Right atrium auricular region (tissue), 2 donors: ENCODE data around the gene P2RX7. TPM values are rescaled to one million over a fixed set of nuclear protein-coding genes. Genes with fewer than 3 reads are reported as not detected.
A peak's percentile ranks its signal among the peaks of the same experiment; 100 is the strongest.

Experiments used
- DNase-seq: peaks from one replicate; pipeline ENCODE4 v3.0.0-alpha.2; 2019; ENCODE audit warnings: low spot score
- H3K27ac ChIP-seq, 2 donors: fragments of 200-600 bp; sonication (generic); 1 replicate in 1 of 2; 2 replicates in 1 of 2; pipeline ENCODE4 v1.5.1; 2016 to 2019
- H3K27me3 ChIP-seq, 2 donors: fragments of 200-600 bp; sonication (generic); one replicate each; pipeline versions ENCODE4 v1.5.1 to v1.6.0; 2017 to 2019
- H3K36me3 ChIP-seq: fragments of 200-600 bp; sonication (generic); one replicate; pipeline ENCODE4 v1.5.1; 2016
- H3K4me1 ChIP-seq, 2 donors: fragments of 200-600 bp; sonication (generic); one replicate each; pipeline versions ENCODE4 v1.5.1 to v1.6.0; 2017 to 2019
- H3K4me3 ChIP-seq, 2 donors: fragments of 200-600 bp; sonication (generic); 1 replicate in 1 of 2; 2 replicates in 1 of 2; pipeline ENCODE4 v1.5.1; 2017 to 2019; ENCODE audit warnings: mild to moderate bottlenecking in 1 of 2, moderate library complexity in 1 of 2
- H3K9me3 ChIP-seq, 2 donors: fragments of 200-600 bp; sonication (generic); one replicate each; pipeline ENCODE4 v1.5.1; 2019
- total RNA-seq, 2 donors: library from RNA; depleted of rRNA; stranded (reverse); fragments of >200 nt; gene quantifications; one replicate each; pipeline ENCODE4 v1.1.0, GENCODE V29; 2016
- TF ChIP-seq, protein P1 (sequence below), 2 donors: fragments of 200-600 bp; sonication (generic); IDR thresholded peaks; one replicate each; pipeline ENCODE4 v1.5.1; 2019; ENCODE audit warnings: antibody characterized with exemption in 2 of 2

Gene P2RX7
- total RNA-seq, 2 donors from 2014 or later, result 1.3 to 1.9 TPM

DNA sequence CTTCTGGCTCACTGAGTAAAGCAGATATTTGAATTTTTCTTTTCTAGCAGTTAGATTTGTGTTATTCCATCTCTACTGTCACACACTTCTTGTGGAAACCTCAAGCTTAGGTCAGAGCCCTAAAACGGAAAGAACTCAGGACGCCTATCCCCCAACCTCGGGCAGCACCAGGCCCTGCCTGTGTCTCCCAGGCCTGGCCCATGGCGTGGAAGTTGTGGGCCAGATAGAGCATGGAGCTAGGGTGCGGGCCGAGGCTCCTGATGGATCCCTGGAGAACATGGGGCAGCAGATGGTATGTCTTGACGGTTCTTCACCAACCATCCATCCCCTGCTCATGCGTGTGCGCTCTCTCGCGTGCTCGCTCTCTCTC is 97.8 kb downstream of the P2RX7 start:
- H3K4me1 ChIP-seq, result peaks cover 0 to 8% of the 10 kb centered on the region in 2 donors
- H3K27ac ChIP-seq, result no peak overlapping the region
- H3K9me3 ChIP-seq, result no peaks in the 10 kb centered on the region
- TF ChIP-seq, protein P1, sequence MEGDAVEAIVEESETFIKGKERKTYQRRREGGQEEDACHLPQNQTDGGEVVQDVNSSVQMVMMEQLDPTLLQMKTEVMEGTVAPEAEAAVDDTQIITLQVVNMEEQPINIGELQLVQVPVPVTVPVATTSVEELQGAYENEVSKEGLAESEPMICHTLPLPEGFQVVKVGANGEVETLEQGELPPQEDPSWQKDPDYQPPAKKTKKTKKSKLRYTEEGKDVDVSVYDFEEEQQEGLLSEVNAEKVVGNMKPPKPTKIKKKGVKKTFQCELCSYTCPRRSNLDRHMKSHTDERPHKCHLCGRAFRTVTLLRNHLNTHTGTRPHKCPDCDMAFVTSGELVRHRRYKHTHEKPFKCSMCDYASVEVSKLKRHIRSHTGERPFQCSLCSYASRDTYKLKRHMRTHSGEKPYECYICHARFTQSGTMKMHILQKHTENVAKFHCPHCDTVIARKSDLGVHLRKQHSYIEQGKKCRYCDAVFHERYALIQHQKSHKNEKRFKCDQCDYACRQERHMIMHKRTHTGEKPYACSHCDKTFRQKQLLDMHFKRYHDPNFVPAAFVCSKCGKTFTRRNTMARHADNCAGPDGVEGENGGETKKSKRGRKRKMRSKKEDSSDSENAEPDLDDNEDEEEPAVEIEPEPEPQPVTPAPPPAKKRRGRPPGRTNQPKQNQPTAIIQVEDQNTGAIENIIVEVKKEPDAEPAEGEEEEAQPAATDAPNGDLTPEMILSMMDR (IDR thresholded peaks at IDR 0.05), result peak in 1 of 2 donors; percentile 2
- no peak for DNase-seq
- H3K36me3 ChIP-seq, result peaks cover 33% of the 10 kb centered on the region
- no peaks in the 10 kb centered on the region for H3K27me3 ChIP-seq
- H3K4me3 ChIP-seq, result no peak overlapping the region

DNA sequence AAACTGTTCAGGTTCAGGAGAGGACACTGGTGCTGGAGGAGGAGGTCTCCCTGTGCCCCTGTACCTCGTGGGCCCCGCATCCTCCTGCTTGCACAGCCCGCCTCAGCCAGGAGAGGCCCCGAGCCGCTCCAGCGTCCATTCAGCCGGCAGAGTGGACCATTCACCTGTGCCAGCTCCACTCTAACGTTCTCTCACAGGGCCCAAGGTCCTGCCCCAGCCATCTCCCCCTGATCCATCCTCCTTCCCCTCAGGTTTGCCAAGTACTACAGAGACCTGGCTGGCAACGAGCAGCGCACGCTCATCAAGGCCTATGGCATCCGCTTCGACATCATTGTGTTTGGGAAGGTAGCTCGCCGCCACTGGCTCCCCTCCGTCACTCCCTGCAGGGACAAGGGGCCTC is 99.5 kb downstream of the P2RX7 start:
- Histone ChIP-seq H3K4me3 (no peak overlapping the region), H3K9me3 (no peaks in the 10 kb centered on the region), H3K27me3 (no peaks in the 10 kb centered on the region), H3K36me3 (peaks cover 25% of the 10 kb centered on the region), H3K4me1 (peaks cover 0 to 8% of the 10 kb centered on the region in 2 donors), H3K27ac (no peak overlapping the region)
- no peak for DNase-seq
- TF ChIP-seq, protein P1 (IDR thresholded peaks at IDR 0.05), result no peak

DNA sequence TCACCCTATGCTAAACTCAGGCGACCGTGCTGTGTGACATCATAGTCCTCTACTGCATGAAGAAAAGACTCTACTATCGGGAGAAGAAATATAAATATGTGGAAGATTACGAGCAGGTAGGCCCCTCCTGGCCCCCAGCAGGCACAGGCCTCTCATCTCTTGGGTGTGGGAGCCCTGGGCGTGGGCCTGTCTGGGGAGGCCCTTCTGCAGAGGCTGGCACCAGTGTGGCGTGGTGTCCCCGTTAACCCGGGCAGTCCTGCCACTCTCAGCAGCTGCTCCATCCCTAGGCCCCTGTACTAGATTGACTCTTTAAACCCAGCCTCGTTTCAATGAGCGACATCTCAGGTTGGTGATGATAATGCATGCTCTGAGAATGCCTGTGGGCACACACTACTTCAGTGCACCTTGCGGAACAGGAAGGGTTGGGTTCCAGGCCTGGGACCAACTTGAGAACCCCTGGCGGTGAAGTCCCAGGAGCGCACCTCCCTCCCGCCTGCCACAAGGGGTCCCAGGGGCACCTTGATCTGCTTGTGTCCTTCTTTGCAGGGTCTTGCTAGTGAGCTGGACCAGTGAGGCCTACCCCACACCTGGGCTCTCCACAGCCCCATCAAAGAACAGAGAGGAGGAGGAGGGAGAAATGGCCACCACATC is 100.4 kb downstream of the P2RX7 start:
- no peaks in the 10 kb centered on the region for H3K27me3 ChIP-seq
- TF ChIP-seq, protein P1 (IDR thresholded peaks at IDR 0.05), result no peak
- DNase-seq, result no peak
- no peak overlapping the region for H3K27ac ChIP-seq
- H3K4me1 ChIP-seq, result peaks cover 0 to 8% of the 10 kb centered on the region in 2 donors
- H3K36me3 ChIP-seq, result peaks cover 25% of the 10 kb centered on the region
- H3K9me3 ChIP-seq, result no peaks in the 10 kb centered on the region
- H3K4me3 ChIP-seq, result no peak overlapping the region

DNA sequence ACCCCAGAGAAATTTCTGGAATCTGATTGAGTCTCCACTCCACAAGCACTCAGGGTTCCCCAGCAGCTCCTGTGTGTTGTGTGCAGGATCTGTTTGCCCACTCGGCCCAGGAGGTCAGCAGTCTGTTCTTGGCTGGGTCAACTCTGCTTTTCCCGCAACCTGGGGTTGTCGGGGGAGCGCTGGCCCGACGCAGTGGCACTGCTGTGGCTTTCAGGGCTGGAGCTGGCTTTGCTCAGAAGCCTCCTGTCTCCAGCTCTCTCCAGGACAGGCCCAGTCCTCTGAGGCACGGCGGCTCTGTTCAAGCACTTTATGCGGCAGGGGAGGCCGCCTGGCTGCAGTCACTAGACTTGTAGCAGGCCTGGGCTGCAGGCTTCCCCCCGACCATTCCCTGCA is 100.9 kb downstream of the P2RX7 start:
- TF ChIP-seq, protein P1 (IDR thresholded peaks at IDR 0.05), result no peak
- no peak overlapping the region for H3K4me3 ChIP-seq
- peaks cover 24% of the 10 kb centered on the region for H3K36me3 ChIP-seq
- H3K9me3 ChIP-seq, result no peaks in the 10 kb centered on the region
- no peak for DNase-seq
- no peak overlapping the region for H3K27ac ChIP-seq
- no peaks in the 10 kb centered on the region for H3K27me3 ChIP-seq
- H3K4me1 ChIP-seq, result peaks cover 0 to 8% of the 10 kb centered on the region in 2 donors

DNA sequence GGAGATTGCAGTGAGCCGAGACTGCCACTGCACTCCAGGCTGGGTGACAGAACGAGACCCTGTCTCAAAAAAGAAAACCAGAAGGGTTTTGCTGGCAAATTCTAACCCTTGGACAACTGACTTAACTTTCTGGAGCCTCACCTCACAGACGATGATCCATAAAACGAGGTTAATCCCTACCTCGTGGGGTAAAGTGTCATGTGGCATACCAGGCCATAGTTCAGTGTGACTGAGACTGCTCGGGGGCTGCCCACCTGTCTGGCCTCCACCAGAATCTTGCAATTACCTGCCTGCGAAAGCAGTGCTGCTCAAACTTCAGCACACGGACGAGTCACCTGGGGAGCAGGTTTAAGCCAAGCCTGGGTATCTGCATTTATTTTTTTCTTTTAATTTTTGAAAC is 104.1 kb downstream of the P2RX7 start:
- Histone ChIP-seq H3K4me1 (peaks cover 0 to 9% of the 10 kb centered on the region in 2 donors), H3K9me3 (no peaks in the 10 kb centered on the region), H3K36me3 (peaks cover 11% of the 10 kb centered on the region), H3K27me3 (no peaks in the 10 kb centered on the region), H3K27ac (no peak overlapping the region), H3K4me3 (no peak overlapping the region)
- TF ChIP-seq, protein P1 (IDR thresholded peaks at IDR 0.05), result no peak
- DNase-seq, result no peak

DNA sequence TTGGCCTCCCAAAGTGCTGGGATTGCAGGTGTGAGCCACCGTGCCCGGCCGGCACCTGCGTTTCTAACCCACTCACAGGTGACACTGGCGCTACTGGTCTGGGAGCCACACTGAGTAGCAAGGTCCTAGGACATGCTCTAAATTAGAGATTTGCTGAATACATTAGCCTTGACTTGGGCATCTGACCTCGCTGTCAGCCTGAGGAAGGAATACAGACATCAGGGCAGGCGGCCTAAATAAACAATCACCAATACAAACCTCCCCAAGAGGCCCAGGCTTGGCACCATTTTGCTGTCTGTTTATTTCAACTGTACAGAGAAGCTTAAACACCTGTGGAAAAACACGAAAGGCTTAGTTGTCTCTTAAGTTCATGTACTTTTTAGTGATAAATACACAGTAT is 104.7 kb downstream of the P2RX7 start:
- DNase-seq, result no peak

More for the DNA sequence above, 104.7 kb downstream of the P2RX7 start:
- Histone ChIP-seq H3K27ac (no peak overlapping the region), H3K4me1 (peaks cover 0 to 9% of the 10 kb centered on the region in 2 donors), H3K27me3 (no peaks in the 10 kb centered on the region), H3K4me3 (no peak overlapping the region), H3K9me3 (no peaks in the 10 kb centered on the region), H3K36me3 (peaks cover 11% of the 10 kb centered on the region)
- TF ChIP-seq, protein P1 (IDR thresholded peaks at IDR 0.05), result no peak
